GM23338 (cell line): ENCODE data around the gene SAA2. TPM values are rescaled to one million over a fixed set of nuclear protein-coding genes. Genes with fewer than 3 reads are reported as not detected.

Source experiments
- ATAC-seq: fragments of 200-7000 bp; cut with Tn5 transposase; 3 replicates; pipeline ENCODE4 v1.9.1; 2020
- DNase-seq: peaks from one replicate; pipeline ENCODE4 v3.0.0-alpha.2; 2015; ENCODE audit warnings: low spot score
- H2AFZ ChIP-seq: fragments of 200-600 bp; sonication (generic); 2 replicates; pipeline ENCODE4 v1.8.0; 2016; ENCODE audit warnings: antibody characterized with exemption, mild to moderate bottlenecking, moderate library complexity
- H3F3A ChIP-seq: fragments of 200-600 bp; sonication (generic); replicated peaks from 2 replicates; pipeline ENCODE4 v1.8.0; 2017; ENCODE audit warnings: antibody characterized with exemption, mixed run types, low read depth
- H3K27ac ChIP-seq: fragments of 200-600 bp; sonication (generic); 2 replicates; pipeline ENCODE4 v1.6.1; 2016; ENCODE audit warnings: low read depth
- H3K27me3 ChIP-seq: fragments of 200-600 bp; sonication (generic); 2 replicates; pipeline ENCODE4 v1.8.0; 2016; ENCODE audit warnings: mild to moderate bottlenecking, mixed run types, moderate library complexity; ENCODE audit not compliant: insufficient read depth
- H3K36me3 ChIP-seq: fragments of 200-600 bp; sonication (generic); 2 replicates; pipeline ENCODE4 v1.8.0; 2016; ENCODE audit warnings: mild to moderate bottlenecking; ENCODE audit not compliant: insufficient read depth
- H3K4me1 ChIP-seq: fragments of 200-600 bp; sonication (generic); 2 replicates; pipeline ENCODE4 v1.8.0; 2016; ENCODE audit warnings: mild to moderate bottlenecking, moderate library complexity; ENCODE audit not compliant: insufficient read depth
- H3K4me2 ChIP-seq: fragments of 200-600 bp; sonication (generic); 2 replicates; pipeline ENCODE4 v1.7.1; 2017; ENCODE audit warnings: mixed run types
- H3K4me3 ChIP-seq: fragments of 200-600 bp; sonication (generic); 2 replicates; pipeline ENCODE4 v1.6.1; 2016; ENCODE audit warnings: mixed run types
- H3K79me2 ChIP-seq: fragments of 200-600 bp; sonication (generic); replicated peaks from 2 replicates; pipeline ENCODE4 v1.8.0; 2017; ENCODE audit warnings: mild to moderate bottlenecking; ENCODE audit not compliant: insufficient read depth
- H3K9me2 ChIP-seq: fragments of 200-600 bp; sonication (generic); 2 replicates; pipeline ENCODE4 v1.8.0; 2017; ENCODE audit not compliant: insufficient read depth
- H4K20me1 ChIP-seq: fragments of 200-600 bp; sonication (generic); replicated peaks from 2 replicates; pipeline ENCODE4 v1.8.0; 2017; ENCODE audit warnings: mild to moderate bottlenecking; ENCODE audit not compliant: insufficient read depth
- H3K27ac Mint-ChIP-seq: 2 replicates; pipeline ENCODE4 v1.8.0; 2020; ENCODE audit warnings: inconsistent platforms, mild to moderate bottlenecking, moderate library complexity, mixed read lengths
- H3K27me3 Mint-ChIP-seq: 3 replicates; pipeline ENCODE4 v1.8.0; 2022; ENCODE audit warnings: low read depth, mild to moderate bottlenecking, moderate library complexity, mixed read lengths, inconsistent platforms; ENCODE audit not compliant: insufficient read depth, poor library complexity
- H3K36me3 Mint-ChIP-seq: 3 replicates; pipeline ENCODE4 v1.8.0; 2021; ENCODE audit warnings: low read depth, mild to moderate bottlenecking, inconsistent platforms, moderate library complexity, mixed read lengths
- H3K4me1 Mint-ChIP-seq: 3 replicates; pipeline ENCODE4 v1.8.0; 2020; ENCODE audit warnings: mild to moderate bottlenecking, inconsistent platforms, mixed read lengths
- H3K4me3 Mint-ChIP-seq: 3 replicates; pipeline ENCODE4 v1.8.0; 2021; ENCODE audit warnings: moderate library complexity, mild to moderate bottlenecking, inconsistent platforms, mixed read lengths
- H3K9me3 Mint-ChIP-seq: 3 replicates; pipeline ENCODE4 v1.8.0; 2020; ENCODE audit warnings: moderate library complexity, mild to moderate bottlenecking, inconsistent platforms, mixed read lengths
- CREB1 ChIP-seq: fragments of 250-450 bp; sonication (Bioruptor Pico); IDR thresholded peaks from 2 replicates; pipeline ENCODE4 v1.5.0; 2020; ENCODE audit warnings: low read depth, mild to moderate bottlenecking, moderate library complexity
- EZH2 ChIP-seq: fragments of 200-600 bp; sonication (generic); IDR thresholded peaks from one replicate; pipeline ENCODE4 v1.8.0; 2017; ENCODE audit warnings: antibody characterized with exemption, mild to moderate bottlenecking, low read depth; ENCODE audit not compliant: unreplicated experiment
- EZH2phosphoT487 ChIP-seq: fragments of 200-600 bp; sonication (generic); IDR thresholded peaks from one replicate; pipeline ENCODE4 v1.8.1; 2018; ENCODE audit warnings: antibody characterized with exemption; ENCODE audit not compliant: unreplicated experiment
- JUNB ChIP-seq: IDR thresholded peaks from one replicate; pipeline ENCODE4 v1.6.1; 2016; ENCODE audit warnings: antibody characterized with exemption; ENCODE audit not compliant: unreplicated experiment
- STAT1 ChIP-seq: IDR thresholded peaks from one replicate; pipeline ENCODE4 v1.6.1; 2016; ENCODE audit warnings: antibody characterized with exemption; ENCODE audit not compliant: unreplicated experiment
- ZNF331 ChIP-seq: fragments of 250-450 bp; sonication (Bioruptor Pico); IDR thresholded peaks from 2 replicates; pipeline ENCODE4 v1.5.0; 2020; ENCODE audit warnings: low read depth, mild to moderate bottlenecking, moderate library complexity
- ZNF462 ChIP-seq: fragments of 250-450 bp; sonication (Bioruptor Pico); IDR thresholded peaks from 2 replicates; pipeline ENCODE4 v1.5.0; 2020; ENCODE audit warnings: mild to moderate bottlenecking, moderate library complexity
- polyA plus RNA-seq: library from polyadenylated mRNA; unstranded; fragments of >200 nt; fragmentation: Nextera tagmentation; extraction: Ambion mirVana; gene quantifications from 2 replicates; pipeline ENCODE4 v1.2.1, GENCODE V29; 2016
- total RNA-seq: library from RNA; depleted of rRNA; stranded (reverse); fragments of >200 nt; shearing (Covaris generic); gene quantifications from 2 replicates; pipeline ENCODE4 v1.2.3, GENCODE V29; 2014
- TF ChIP-seq, protein P1 (sequence below): IDR thresholded peaks from 2 replicates; pipeline ENCODE4 v1.6.1; 2016; ENCODE audit warnings: antibody characterized with exemption

SAA2 gene
- total and polyA plus RNA-seq, 2 experiments from 2014 or later: not detected

- H3K27ac Mint-ChIP-seq: no peak overlapping the region
- H3K27ac ChIP-seq: no peak overlapping the region
- H3K4me1 ChIP-seq: no peaks in the 10 kb centered on the region
- no peaks in the 10 kb centered on the region for H3K27me3 ChIP-seq
- peaks cover 50% of the 10 kb centered on the region for H3K36me3 Mint-ChIP-seq
- H3K4me1 Mint-ChIP-seq: no peaks in the 10 kb centered on the region
- no peak overlapping the region for H3K4me3 ChIP-seq
- H3K9me2 ChIP-seq: no peaks in the 10 kb centered on the region
- no peaks in the 10 kb centered on the region for H3K27me3 Mint-ChIP-seq
- no peak for DNase-seq
- 0 out of 2 replicates have a peak, but pooled peaks cover 3% of the 10 kb centered on the region for H3F3A ChIP-seq
- H3K79me2 ChIP-seq: no peaks in the 10 kb centered on the region
- H4K20me1 ChIP-seq: no peaks in the 10 kb centered on the region
- no peak for TF ChIP-seq ZNF331 (CRISPR knock-in tag)
- no peak for TF ChIP-seq EZH2
- no peak for TF ChIP-seq CREB1 (CRISPR knock-in tag)
- no peak for TF ChIP-seq ZNF462 (CRISPR knock-in tag)
- TF ChIP-seq, protein P1, sequence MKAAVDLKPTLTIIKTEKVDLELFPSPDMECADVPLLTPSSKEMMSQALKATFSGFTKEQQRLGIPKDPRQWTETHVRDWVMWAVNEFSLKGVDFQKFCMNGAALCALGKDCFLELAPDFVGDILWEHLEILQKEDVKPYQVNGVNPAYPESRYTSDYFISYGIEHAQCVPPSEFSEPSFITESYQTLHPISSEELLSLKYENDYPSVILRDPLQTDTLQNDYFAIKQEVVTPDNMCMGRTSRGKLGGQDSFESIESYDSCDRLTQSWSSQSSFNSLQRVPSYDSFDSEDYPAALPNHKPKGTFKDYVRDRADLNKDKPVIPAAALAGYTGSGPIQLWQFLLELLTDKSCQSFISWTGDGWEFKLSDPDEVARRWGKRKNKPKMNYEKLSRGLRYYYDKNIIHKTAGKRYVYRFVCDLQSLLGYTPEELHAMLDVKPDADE: no peak
- no peak for TF ChIP-seq STAT1
- TF ChIP-seq EZH2phosphoT487: no peak
- no peak for TF ChIP-seq JUNB
- H3K9me3 Mint-ChIP-seq: peaks cover 3% of the 10 kb centered on the region; the same call in 2 of the 3 replicates
- no peak overlapping the region for H3K4me3 Mint-ChIP-seq
- no peak for ATAC-seq
- H3K4me2 ChIP-seq: no peak overlapping the region
- peaks cover 14% of the 10 kb centered on the region for H3K36me3 ChIP-seq
- H2AFZ ChIP-seq: no peak overlapping the region
Observed at GRCh38 chr11:18277565-18278271, 29.2 kb upstream of the SAA2 start.
